Activated CD4-positive, alpha-beta T cell treated with anti-CD3 and anti-CD28 coated beads, Interleukin-2, Interleukin-4, amounts not matched to agents 100 ng/mL and 50 ng/mL, durations not matched to agents 16 hours and 8 hours (primary cell): ENCODE results near the gene BICRAL.
"Not testable (repeated sequence)": the region's sequence is repeated elsewhere in the genome, so short reads cannot be mapped to it uniquely, and the experiment has no call there.

Source experiments
- DNase-seq: peaks from one replicate; pipeline ENCODE4 v3.0.0-alpha.2; 2020; ENCODE audit warnings: low spot score

The BICRAL gene

GRCh38 chr6:42894041-42894828 is 112.4 kb downstream of the BICRAL start:
- DNase-seq, result not testable (repeated sequence)

GRCh38 chr6:42896178-42896719 is 114.4 kb downstream of the BICRAL start:
- no peak for DNase-seq

- peak; percentile 71 for DNase-seq
Observed at GRCh38 chr6:42898891-42899361, 117.1 kb downstream of the BICRAL start.

GRCh38 chr6:42899871-42900270 is 118.0 kb downstream of the BICRAL start:
- no peak for DNase-seq

GRCh38 chr6:42901538-42901957 is 119.7 kb downstream of the BICRAL start:
- peak; percentile 86 for DNase-seq

GRCh38 chr6:42902429-42903263 is 120.8 kb downstream of the BICRAL start:
- not testable (repeated sequence) for DNase-seq

- DNase-seq, result no peak
Observed at GRCh38 chr6:42904467-42904866, 122.6 kb downstream of the BICRAL start.

GRCh38 chr6:42907336-42907735 is 125.5 kb downstream of the BICRAL start:
- no peak for DNase-seq

- no peak for DNase-seq
Observed at GRCh38 chr6:42909835-42910234, 128.0 kb downstream of the BICRAL start.

- no peak for DNase-seq
Observed at GRCh38 chr6:42911171-42912021, 129.5 kb downstream of the BICRAL start.

GRCh38 chr6:42914546-42914945 is 132.7 kb downstream of the BICRAL start:
- DNase-seq, result no peak

- no peak for DNase-seq
Observed at GRCh38 chr6:42915732-42916131, 133.9 kb downstream of the BICRAL start, which contains the start of gene PTCRA. TSS of gene PTCRA (plus strand) at chr6:42916053. CDS start at chr6:42916070, 17 bp downstream.

GRCh38 chr6:42916288-42916687 is 134.4 kb downstream of the BICRAL start:
- no peak for DNase-seq
